Central memory CD8-positive, alpha-beta T cell (primary cell): ENCODE results near the gene ACACB.
"Not testable (repeated sequence)": the region's sequence is repeated elsewhere in the genome, so short reads cannot be mapped to it uniquely, and the experiment has no call there.

ENCODE experiments used
- ATAC-seq: fragments of 150-1000 bp; cut with Tn5 transposase; replicated peaks from 2 replicates; pipeline ENCODE4 v1.10.0; 2022; ENCODE audit warnings: mild to moderate bottlenecking, moderate FRiP score, moderate number of reproducible peaks; ENCODE audit not compliant: poor library complexity, severe bottlenecking; ENCODE audit errors: extremely low read depth
- DNase-seq, 2 donors: peaks; one replicate each; pipeline ENCODE4 v3.0.0; 2021; ENCODE audit warnings: low spot score in 2 of 2
- H3K27ac Mint-ChIP-seq: one replicate; pipeline ENCODE4 v1.8.0; 2022; ENCODE audit warnings: low read depth, mild to moderate bottlenecking, moderate library complexity, mixed read lengths
- H3K27me3 Mint-ChIP-seq: one replicate; pipeline ENCODE4 v1.8.0; 2022; ENCODE audit warnings: mixed read lengths
- H3K36me3 Mint-ChIP-seq: one replicate; pipeline ENCODE4 v1.8.0; 2022; ENCODE audit warnings: mild to moderate bottlenecking, moderate library complexity, mixed read lengths; ENCODE audit not compliant: insufficient read depth
- H3K4me1 Mint-ChIP-seq: one replicate; pipeline ENCODE4 v1.8.0; 2022; ENCODE audit warnings: mixed read lengths
- H3K4me3 Mint-ChIP-seq: one replicate; pipeline ENCODE4 v1.8.0; 2022; ENCODE audit warnings: mild to moderate bottlenecking, moderate library complexity, mixed read lengths
- H3K9me3 Mint-ChIP-seq: one replicate; pipeline ENCODE4 v1.8.0; 2022; ENCODE audit warnings: mixed read lengths

ACACB gene

DNA sequence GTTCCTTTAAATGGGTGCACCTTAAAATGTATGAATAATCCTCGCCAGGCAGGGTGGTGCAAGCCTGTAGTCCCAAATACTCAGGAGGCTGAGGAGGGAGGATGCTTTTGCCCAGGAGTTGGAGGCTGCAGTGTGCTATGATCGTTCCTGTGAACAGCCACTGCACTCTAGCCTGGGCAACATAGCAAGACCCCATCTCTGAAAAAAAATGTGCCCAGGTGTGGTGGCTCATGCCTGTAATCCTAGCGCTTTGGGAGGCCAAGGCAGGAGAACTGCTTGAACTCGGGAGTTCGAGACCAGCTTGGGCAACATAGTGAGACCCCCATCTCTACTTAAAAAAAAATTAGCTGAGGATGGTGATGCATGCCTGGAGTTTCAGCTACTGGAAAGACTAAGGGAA, 39.6 kb downstream of the ACACB start:
- Mint-ChIP-seq H3K27me3 (no peaks in the 10 kb centered on the region), H3K4me1 (peaks cover 11% of the 10 kb centered on the region), H3K9me3 (no peaks in the 10 kb centered on the region), H3K36me3 (peaks cover 3% of the 10 kb centered on the region), H3K27ac (no peak overlapping the region), H3K4me3 (peak overlapping the region; percentile 87)
- DNase-seq (no peak), ATAC-seq (no peak)

DNA sequence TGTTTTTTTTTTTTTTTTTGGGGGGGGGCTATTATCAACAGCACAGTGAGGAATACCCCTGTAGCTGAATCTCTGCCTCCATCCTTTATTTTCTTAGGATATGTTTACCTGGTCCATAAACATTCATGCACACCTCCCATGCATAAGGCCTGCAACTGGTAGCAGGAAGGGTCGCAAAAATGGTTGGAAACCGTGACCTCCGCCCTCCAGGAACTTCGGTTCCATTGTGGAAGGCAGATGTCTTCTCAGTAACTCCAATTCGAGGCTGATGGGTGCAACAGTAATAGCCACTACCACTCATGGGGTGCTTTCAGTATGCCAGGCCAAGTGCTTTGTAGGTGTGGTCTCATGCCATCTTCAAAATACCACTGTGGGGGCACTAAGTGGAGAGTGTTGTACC, 40.2 kb downstream of the ACACB start:
- H3K27ac Mint-ChIP-seq, result no peak overlapping the region
- no peak for DNase-seq
- ATAC-seq, result no peak
- H3K4me1 Mint-ChIP-seq, result peaks cover 11% of the 10 kb centered on the region
- H3K9me3 Mint-ChIP-seq, result no peaks in the 10 kb centered on the region
- peaks cover 3% of the 10 kb centered on the region for H3K36me3 Mint-ChIP-seq
- H3K27me3 Mint-ChIP-seq, result no peaks in the 10 kb centered on the region
- H3K4me3 Mint-ChIP-seq, result no peak overlapping the region

- no peaks in the 10 kb centered on the region for H3K27me3 Mint-ChIP-seq
Measured at GRCh38 chr12:109157986-109158385, 41.6 kb downstream of the ACACB start.

DNA sequence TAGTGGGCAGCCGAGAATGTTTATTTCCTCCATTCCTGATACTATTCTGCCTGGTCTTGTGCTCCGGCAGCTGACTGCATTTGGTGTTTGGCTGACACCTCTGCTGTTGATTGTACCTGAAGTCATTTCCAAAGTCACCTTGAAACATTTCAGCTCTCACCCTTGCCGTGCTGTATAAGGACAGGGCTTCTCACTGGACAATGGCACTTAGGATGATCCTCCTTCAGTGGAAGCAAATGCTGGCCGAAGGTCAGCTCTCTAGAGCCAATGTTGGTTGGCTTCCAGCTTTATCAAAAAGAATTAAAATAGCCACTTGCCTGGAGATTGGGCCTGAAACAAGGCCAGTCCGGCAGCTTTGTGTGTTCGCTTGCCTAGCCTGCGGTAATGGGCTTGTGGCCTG, 44.0 kb downstream of the ACACB start:
- no peak for ATAC-seq
- Mint-ChIP-seq H3K9me3 (no peaks in the 10 kb centered on the region), H3K36me3 (no peaks in the 10 kb centered on the region), H3K4me1 (peaks cover 2% of the 10 kb centered on the region), H3K4me3 (no peak overlapping the region), H3K27ac (no peak overlapping the region), H3K27me3 (no peaks in the 10 kb centered on the region)
- DNase-seq, result no peak

More at GRCh38 chr12:109157986-109158385, 41.6 kb downstream of the ACACB start:
- peaks cover 11% of the 10 kb centered on the region for H3K4me1 Mint-ChIP-seq
- no peaks in the 10 kb centered on the region for H3K9me3 Mint-ChIP-seq
- DNase-seq (no peak), ATAC-seq (no peak)
- H3K27ac Mint-ChIP-seq, result no peak overlapping the region
- H3K36me3 Mint-ChIP-seq, result peaks cover 3% of the 10 kb centered on the region
- H3K4me3 Mint-ChIP-seq, result no peak overlapping the region

DNA sequence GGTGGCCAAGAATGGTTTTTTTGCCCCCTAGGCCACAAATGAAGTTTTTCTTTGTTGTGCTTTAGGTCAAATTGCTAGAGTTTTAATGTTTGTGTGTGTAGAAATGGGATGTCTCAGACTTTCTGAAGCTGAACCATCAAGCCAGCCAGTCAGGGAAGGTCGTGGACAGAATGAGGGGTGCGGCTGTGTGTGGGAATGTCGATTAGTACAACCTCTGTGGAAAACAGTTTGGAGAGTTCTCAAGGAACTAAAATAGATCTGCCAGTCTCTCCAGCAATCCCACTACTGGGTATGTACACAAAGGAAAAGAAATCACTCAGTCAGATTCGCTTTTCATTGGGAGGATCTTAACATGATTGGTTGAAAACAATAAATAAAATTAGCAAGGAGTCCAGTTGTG, 44.5 kb downstream of the ACACB start:
- H3K27me3 Mint-ChIP-seq, result no peaks in the 10 kb centered on the region
- no peaks in the 10 kb centered on the region for H3K4me1 Mint-ChIP-seq
- no peak overlapping the region for H3K4me3 Mint-ChIP-seq
- DNase-seq (no peak), ATAC-seq (no peak)
- no peaks in the 10 kb centered on the region for H3K9me3 Mint-ChIP-seq
- no peaks in the 10 kb centered on the region for H3K36me3 Mint-ChIP-seq
- H3K27ac Mint-ChIP-seq, result no peak overlapping the region

DNA sequence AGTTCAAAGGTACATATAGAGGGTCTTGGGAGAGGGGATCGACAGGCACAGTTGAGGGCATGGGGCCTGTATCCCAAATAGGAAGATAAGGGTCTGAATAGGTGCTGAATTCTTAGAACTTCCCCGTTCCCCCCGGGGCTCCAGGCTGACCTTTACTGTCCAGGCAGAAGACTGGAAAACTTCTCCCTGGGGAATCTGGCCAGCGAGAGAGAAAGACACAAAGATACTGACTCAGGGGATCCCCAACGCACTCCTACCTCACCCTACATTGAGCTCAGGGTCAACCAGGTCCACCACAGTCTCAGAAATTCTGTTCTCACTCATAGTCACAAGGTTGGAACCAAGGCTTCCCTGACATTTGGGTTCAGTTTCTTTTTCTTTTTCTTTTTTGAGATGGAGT, 46.2 kb downstream of the ACACB start:
- Mint-ChIP-seq H3K4me1 (no peaks in the 10 kb centered on the region), H3K27me3 (no peaks in the 10 kb centered on the region), H3K27ac (no peak overlapping the region), H3K4me3 (no peak overlapping the region), H3K9me3 (no peaks in the 10 kb centered on the region), H3K36me3 (no peaks in the 10 kb centered on the region)
- ATAC-seq (no peak), DNase-seq (no peak)

DNA sequence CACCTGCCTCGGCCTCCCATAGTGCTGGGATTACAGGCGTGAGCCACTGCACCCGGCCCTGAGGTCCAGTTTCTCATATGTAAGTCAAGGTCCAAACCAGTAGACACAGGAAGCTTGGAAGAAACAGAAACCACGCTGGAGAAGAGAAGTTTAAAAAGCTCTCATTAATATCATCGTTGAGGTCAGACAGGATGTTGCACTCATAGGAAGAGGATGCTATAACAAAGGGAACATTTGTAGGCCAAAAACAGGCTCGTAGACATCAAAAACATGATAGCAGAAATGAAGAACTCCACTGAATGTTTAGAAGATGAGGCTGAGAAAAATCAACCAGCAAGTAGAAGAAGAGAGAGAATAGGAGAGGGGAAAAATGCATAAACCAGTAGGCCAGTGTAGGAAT, 46.8 kb downstream of the ACACB start:
- H3K27me3 Mint-ChIP-seq, result no peaks in the 10 kb centered on the region
- H3K36me3 Mint-ChIP-seq, result no peaks in the 10 kb centered on the region
- no peak for DNase-seq
- H3K9me3 Mint-ChIP-seq, result no peaks in the 10 kb centered on the region
- H3K4me3 Mint-ChIP-seq, result no peak overlapping the region
- no peaks in the 10 kb centered on the region for H3K4me1 Mint-ChIP-seq
- no peak overlapping the region for H3K27ac Mint-ChIP-seq
- no peak for ATAC-seq

GRCh38 chr12:109165599-109165998, 49.2 kb downstream of the ACACB start:
- no peaks in the 10 kb centered on the region for H3K4me1 Mint-ChIP-seq
- H3K27ac Mint-ChIP-seq, result no peak overlapping the region
- H3K27me3 Mint-ChIP-seq, result no peaks in the 10 kb centered on the region
- H3K4me3 Mint-ChIP-seq, result no peak overlapping the region
- DNase-seq (no peak), ATAC-seq (no peak)
- H3K36me3 Mint-ChIP-seq, result peaks cover 10% of the 10 kb centered on the region
- no peaks in the 10 kb centered on the region for H3K9me3 Mint-ChIP-seq

DNA sequence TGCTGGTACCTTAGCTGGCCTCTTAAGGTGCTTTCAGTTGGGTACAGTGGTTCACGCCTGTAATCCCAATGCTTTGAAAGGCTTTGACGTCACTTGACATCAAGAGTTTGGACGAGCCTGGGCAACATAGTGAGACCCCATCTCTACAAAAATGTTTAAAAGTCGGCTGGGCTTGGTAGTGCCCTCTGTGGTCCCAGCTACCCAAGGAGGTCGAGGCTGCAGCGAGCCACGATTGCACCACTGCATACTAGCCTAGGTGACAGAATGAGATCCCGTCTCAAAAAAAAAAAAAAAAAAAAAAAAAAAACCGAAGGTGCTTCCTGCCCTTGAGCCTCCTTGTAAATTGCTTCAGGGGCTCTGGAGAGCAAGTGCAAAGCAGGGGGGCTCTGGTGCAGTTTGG, 50.0 kb downstream of the ACACB start:
- H3K4me3 Mint-ChIP-seq, result no peak overlapping the region
- no peaks in the 10 kb centered on the region for H3K4me1 Mint-ChIP-seq
- no peak for ATAC-seq
- H3K9me3 Mint-ChIP-seq, result no peaks in the 10 kb centered on the region
- no peaks in the 10 kb centered on the region for H3K27me3 Mint-ChIP-seq
- H3K27ac Mint-ChIP-seq, result no peak overlapping the region
- DNase-seq, result no peak
- peaks cover 10% of the 10 kb centered on the region for H3K36me3 Mint-ChIP-seq

- Mint-ChIP-seq H3K4me3 (no peak overlapping the region), H3K4me1 (no peaks in the 10 kb centered on the region), H3K27ac (no peak overlapping the region), H3K36me3 (peaks cover 12% of the 10 kb centered on the region), H3K9me3 (no peaks in the 10 kb centered on the region), H3K27me3 (no peaks in the 10 kb centered on the region)
- ATAC-seq (no peak), DNase-seq (no peak)
Measured at GRCh38 chr12:109167781-109168180, 51.4 kb downstream of the ACACB start.

GRCh38 chr12:109169262-109169661, 52.9 kb downstream of the ACACB start:
- Mint-ChIP-seq H3K4me3 (no peak overlapping the region), H3K4me1 (no peaks in the 10 kb centered on the region), H3K36me3 (peaks cover 12% of the 10 kb centered on the region), H3K9me3 (no peaks in the 10 kb centered on the region), H3K27me3 (no peaks in the 10 kb centered on the region), H3K27ac (no peak overlapping the region)
- ATAC-seq, result no peak
- DNase-seq, result no peak

GRCh38 chr12:109169686-109170085, 53.3 kb downstream of the ACACB start:
- ATAC-seq (no peak), DNase-seq (no peak)
- Mint-ChIP-seq H3K27ac (no peak overlapping the region), H3K4me1 (no peaks in the 10 kb centered on the region), H3K4me3 (no peak overlapping the region), H3K36me3 (peaks cover 12% of the 10 kb centered on the region), H3K9me3 (no peaks in the 10 kb centered on the region), H3K27me3 (no peaks in the 10 kb centered on the region)

- Mint-ChIP-seq H3K9me3 (no peaks in the 10 kb centered on the region), H3K27ac (no peak overlapping the region), H3K4me3 (no peak overlapping the region), H3K36me3 (peaks cover 12% of the 10 kb centered on the region), H3K27me3 (no peaks in the 10 kb centered on the region), H3K4me1 (no peaks in the 10 kb centered on the region)
- DNase-seq (no peak), ATAC-seq (no peak)
Measured at GRCh38 chr12:109170324-109170723, 53.9 kb downstream of the ACACB start.

- H3K27ac Mint-ChIP-seq, H3K4me1 Mint-ChIP-seq, H3K27me3 Mint-ChIP-seq, DNase-seq, H3K9me3 Mint-ChIP-seq, H3K4me3 Mint-ChIP-seq, ATAC-seq: not testable (repeated sequence)
- peaks cover 17% of the 10 kb centered on the region for H3K36me3 Mint-ChIP-seq
Measured at GRCh38 chr12:109172787-109173186, 56.4 kb downstream of the ACACB start.
